ENCODE results near the gene RAB40C. TPM values are rescaled to one million over a fixed set of nuclear protein-coding genes. Genes with fewer than 3 reads are reported as not detected.

RAB40C gene
- total RNA-seq, 3 donors from 2014 or later: 17.6 to 29.1 (median 20.6) TPM

DNA sequence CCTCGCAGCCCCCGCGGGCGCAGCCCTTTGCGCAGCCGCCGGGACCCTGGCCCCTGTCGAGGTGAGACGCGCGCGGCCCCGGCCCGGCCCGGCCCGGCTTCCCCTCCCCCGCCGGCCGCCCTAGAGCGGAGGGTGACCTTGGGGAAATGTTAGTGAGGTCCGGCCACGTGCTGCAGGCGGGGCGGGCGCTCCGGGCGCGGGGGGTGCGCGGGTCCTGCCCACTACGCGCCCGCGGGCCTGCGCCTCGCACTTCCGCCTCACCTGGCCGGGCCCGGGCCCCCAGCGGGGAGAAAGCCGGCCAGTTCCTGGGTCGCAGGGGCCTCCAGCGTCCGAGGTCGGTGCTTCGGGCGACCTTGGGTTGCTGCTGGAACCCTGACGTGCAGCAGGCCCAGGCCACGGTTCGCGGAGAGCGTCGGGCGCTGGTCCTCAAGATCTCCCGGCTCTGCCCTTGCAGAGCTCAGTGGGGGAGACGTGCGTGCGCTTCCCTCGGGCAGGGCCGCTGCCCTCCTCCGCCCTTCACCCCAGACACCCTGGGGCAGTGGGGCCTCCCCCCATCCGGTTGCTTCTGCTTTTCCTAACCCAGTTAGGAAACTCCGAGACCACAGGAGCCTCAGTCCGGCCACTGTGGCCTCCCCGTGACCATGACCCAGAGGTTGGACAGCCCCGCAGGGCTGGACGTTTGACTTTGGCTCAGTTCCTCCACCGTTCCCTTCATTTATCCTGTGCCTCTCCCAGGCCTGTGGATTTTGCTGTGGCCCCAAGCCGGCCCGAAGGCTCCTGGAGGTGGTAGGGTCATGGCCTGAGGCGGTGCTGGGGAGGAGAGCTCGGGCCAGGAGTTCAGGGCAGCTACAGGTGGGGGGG is 52.6 kb downstream of the RAB40C start:
- Histone ChIP-seq H3K27me3 (no peaks in the 10 kb centered on the region), H3K9me3 (no peaks in the 10 kb centered on the region), H3K36me3 (no peaks in the 10 kb centered on the region), H3K4me1 (peaks cover 0 to 19% of the 10 kb centered on the region in 2 donors), H3K27ac (peak overlapping the region; percentile 75 to 88), H3K4me3 (peak overlapping the region; percentile 65 to 94 (median 79))
- intact Hi-C loops (cut with DNase I; ENCODE audit: low total_unique reads): no loop called here
- TF ChIP-seq POLR2A (IDR thresholded peaks at IDR 0.05) (no peak), POLR2AphosphoS5 (IDR thresholded peaks at IDR 0.05) (no peak)
- TF ChIP-seq, protein P1, sequence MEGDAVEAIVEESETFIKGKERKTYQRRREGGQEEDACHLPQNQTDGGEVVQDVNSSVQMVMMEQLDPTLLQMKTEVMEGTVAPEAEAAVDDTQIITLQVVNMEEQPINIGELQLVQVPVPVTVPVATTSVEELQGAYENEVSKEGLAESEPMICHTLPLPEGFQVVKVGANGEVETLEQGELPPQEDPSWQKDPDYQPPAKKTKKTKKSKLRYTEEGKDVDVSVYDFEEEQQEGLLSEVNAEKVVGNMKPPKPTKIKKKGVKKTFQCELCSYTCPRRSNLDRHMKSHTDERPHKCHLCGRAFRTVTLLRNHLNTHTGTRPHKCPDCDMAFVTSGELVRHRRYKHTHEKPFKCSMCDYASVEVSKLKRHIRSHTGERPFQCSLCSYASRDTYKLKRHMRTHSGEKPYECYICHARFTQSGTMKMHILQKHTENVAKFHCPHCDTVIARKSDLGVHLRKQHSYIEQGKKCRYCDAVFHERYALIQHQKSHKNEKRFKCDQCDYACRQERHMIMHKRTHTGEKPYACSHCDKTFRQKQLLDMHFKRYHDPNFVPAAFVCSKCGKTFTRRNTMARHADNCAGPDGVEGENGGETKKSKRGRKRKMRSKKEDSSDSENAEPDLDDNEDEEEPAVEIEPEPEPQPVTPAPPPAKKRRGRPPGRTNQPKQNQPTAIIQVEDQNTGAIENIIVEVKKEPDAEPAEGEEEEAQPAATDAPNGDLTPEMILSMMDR (IDR thresholded peaks at IDR 0.05): no peak
- DNase-seq (ENCODE audit: low spot score in 2 of 2): no peak

DNA sequence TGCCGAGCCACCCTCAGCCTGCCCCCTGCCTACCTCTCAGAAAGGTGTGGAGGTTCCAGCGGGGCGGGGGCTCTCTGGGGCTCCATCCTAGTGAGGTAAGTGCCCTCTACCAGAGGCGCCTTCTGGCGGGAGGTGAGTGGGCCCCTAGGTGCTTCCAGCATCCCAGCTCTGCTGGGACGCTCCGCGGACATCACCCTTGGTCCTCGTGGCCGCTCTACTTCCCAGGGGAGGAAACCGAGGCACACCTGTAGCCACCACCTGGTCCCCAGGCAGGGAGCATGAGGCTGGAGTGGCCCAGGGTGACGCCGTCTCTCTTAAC is 53.1 kb downstream of the RAB40C start:
- H3K9me3 ChIP-seq: no peaks in the 10 kb centered on the region
- peak overlapping the region in 2 of 3 donors; percentile 79 to 94 for H3K4me3 ChIP-seq
- peak overlapping the region; percentile 75 to 88 for H3K27ac ChIP-seq
- TF ChIP-seq, protein P1 (IDR thresholded peaks at IDR 0.05): no peak
- no peaks in the 10 kb centered on the region for H3K36me3 ChIP-seq
- intact Hi-C loops (cut with DNase I; ENCODE audit: low total_unique reads): no loop called here
- peaks cover 1 to 25% of the 10 kb centered on the region in 2 donors for H3K4me1 ChIP-seq
- no peak for DNase-seq (ENCODE audit: low spot score in 2 of 2)
- H3K27me3 ChIP-seq: no peaks in the 10 kb centered on the region

DNA sequence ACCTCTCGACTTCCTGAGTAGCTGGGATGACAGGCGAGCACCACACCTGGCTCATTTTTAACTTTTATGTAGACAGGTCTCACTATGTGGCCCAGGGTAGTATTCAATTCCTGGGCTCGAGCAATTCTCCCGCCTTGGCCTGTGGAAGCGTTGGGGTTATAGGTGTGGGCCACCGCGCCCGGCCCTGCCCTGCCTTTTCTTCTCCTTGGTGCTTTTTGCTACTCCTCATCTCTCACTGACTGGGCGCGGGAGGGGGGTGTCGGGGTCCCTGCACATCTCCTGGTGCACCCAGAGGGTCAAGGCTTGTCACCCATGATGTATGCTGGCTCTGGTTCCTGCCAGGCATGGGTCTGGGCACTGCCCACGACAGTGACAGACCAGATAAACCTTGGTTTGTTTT is 54.7 kb downstream of the RAB40C start:
- Histone ChIP-seq H3K27ac (no peak overlapping the region), H3K9me3 (no peaks in the 10 kb centered on the region), H3K4me1 (peaks cover 4 to 30% of the 10 kb centered on the region in 2 donors), H3K27me3 (no peaks in the 10 kb centered on the region), H3K36me3 (no peaks in the 10 kb centered on the region), H3K4me3 (no peak overlapping the region)
- DNase-seq (ENCODE audit: low spot score in 2 of 2): no peak
- intact Hi-C loops (cut with DNase I; ENCODE audit: low total_unique reads): no loop called here
- TF ChIP-seq POLR2AphosphoS5 (IDR thresholded peaks at IDR 0.05) (no peak), POLR2A (IDR thresholded peaks at IDR 0.05) (no peak)
- TF ChIP-seq, protein P1 (IDR thresholded peaks at IDR 0.05): no peak

DNA sequence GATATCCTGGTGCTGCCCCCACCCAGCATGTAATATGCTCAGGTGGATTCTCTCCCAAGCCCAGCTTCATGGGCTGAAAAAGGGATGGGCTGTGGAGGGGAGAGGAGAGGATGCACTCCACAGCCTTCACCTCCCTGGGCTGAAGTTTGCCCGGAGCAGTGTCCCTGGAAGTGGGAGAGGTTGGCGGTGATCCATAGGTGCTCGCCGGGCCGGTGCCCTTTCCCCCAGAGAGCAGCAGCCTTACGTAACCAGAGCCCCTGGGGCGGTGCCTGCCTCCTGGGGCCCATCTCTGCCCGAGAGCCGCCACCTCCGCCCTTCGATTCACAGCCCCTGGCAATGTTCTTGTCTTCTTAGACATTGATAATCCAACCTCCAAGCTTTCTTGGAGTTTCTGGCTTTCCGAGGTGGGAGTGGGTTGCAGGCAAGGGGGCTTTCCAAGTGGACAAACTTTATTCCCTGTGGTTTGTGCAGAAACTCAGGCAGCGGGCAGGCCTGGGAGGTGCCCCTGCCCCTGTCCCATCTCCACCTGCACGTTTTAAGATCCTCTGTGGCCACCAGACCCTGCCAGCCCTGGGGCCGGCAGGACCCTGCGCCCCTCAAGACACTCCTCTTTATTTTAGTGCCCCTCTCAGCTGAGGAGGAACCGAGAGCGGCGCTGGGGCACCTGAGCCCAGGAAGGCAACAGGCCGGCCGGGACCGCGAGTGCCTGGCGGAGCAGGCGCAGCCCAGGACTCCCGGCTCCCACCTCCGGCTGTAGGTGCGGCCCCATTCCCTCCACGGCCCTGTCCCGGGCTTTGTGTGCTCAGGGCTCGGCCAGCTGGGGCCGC is 56.2 kb downstream of the RAB40C start:
- no peak overlapping the region for H3K4me3 ChIP-seq
- H3K36me3 ChIP-seq: no peaks in the 10 kb centered on the region
- H3K9me3 ChIP-seq: no peaks in the 10 kb centered on the region
- intact Hi-C loops (cut with DNase I; ENCODE audit: low total_unique reads): no loop called here
- peaks cover 12 to 39% of the 10 kb centered on the region in 2 donors for H3K4me1 ChIP-seq
- no peak for DNase-seq (ENCODE audit: low spot score in 2 of 2)
- no peaks in the 10 kb centered on the region for H3K27me3 ChIP-seq
- peak overlapping the region; percentile 21 to 94 for H3K27ac ChIP-seq
- TF ChIP-seq, protein P1 (IDR thresholded peaks at IDR 0.05): no peak
- TF ChIP-seq POLR2AphosphoS5 (IDR thresholded peaks at IDR 0.05): no peak
- no peak for TF ChIP-seq POLR2A (IDR thresholded peaks at IDR 0.05)

DNA sequence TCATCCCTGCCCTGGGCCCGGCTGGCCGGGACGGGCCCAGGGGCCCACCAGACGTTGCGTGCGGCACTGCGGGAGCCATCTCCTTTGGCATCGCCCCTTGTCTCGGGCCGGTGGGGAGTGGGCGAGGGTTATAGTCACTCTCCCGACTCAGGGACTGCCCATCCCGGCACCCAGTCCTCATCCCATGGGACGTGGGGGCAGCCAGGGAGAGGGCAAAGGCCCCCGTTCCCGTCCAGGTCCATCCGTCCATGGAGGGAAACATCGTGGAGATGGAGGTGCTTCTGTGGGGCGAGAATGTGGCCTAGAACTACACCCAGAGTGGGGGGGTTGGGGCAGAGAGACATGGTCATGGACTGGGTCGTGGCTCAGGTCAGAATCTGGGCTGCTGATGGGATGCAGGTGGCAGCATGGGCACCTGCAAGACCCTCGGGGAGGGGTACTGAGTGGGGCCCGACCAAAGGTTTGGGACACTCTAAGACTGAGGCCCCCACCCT is 56.9 kb downstream of the RAB40C start:
- H3K36me3 ChIP-seq: no peaks in the 10 kb centered on the region
- H3K4me1 ChIP-seq: peaks cover 12 to 39% of the 10 kb centered on the region in 2 donors
- no peak for TF ChIP-seq POLR2A (IDR thresholded peaks at IDR 0.05)
- no peak for TF ChIP-seq POLR2AphosphoS5 (IDR thresholded peaks at IDR 0.05)
- TF ChIP-seq, protein P1 (IDR thresholded peaks at IDR 0.05): no peak
- no peak overlapping the region for H3K4me3 ChIP-seq
- intact Hi-C loops (cut with DNase I; ENCODE audit: low total_unique reads): no loop called here
- peak overlapping the region; percentile 33 to 94 for H3K27ac ChIP-seq
- DNase-seq (ENCODE audit: low spot score in 2 of 2): no peak
- H3K9me3 ChIP-seq: no peaks in the 10 kb centered on the region
- no peaks in the 10 kb centered on the region for H3K27me3 ChIP-seq
